Omental fat pad (tissue), 4 donors: ENCODE results near the gene TNNI3K. TPM values are rescaled to one million over a fixed set of nuclear protein-coding genes. Genes with fewer than 3 reads are reported as not detected.

Experiments used
- ATAC-seq: fragments of 150-250 bp; one replicate; pipeline ENCODE4 v1.9.1; 2016; ENCODE audit warnings: mild to moderate bottlenecking, moderate library complexity; ENCODE audit not compliant: low FRiP score
- DNase-seq: peaks from one replicate; pipeline ENCODE4 v3.0.0-alpha.2; 2019; ENCODE audit warnings: low spot score
- CTCF ChIP-seq, 3 donors: fragments of 450-650 bp; IDR thresholded peaks; one replicate each; pipeline ENCODE4 v1.5.1; 2016 to 2017; ENCODE audit warnings: antibody characterized with exemption in 3 of 3, mild to moderate bottlenecking in 3 of 3, moderate library complexity in 2 of 3
- total RNA-seq, 4 donors: library from RNA; depleted of rRNA; stranded (reverse); fragments of >200 nt; gene quantifications; one replicate each; pipeline ENCODE4 v1.1.0, GENCODE V29; 2016

TNNI3K gene
- total RNA-seq, 4 donors from 2014 or later: 1.4 to 3.6 TPM; not detected in 2

- no peak for ATAC-seq
- TF ChIP-seq CTCF (IDR thresholded peaks at IDR 0.05): no peak
Observed at GRCh38 chr1:74333244-74333643, 98.1 kb downstream of the TNNI3K start.

GRCh38 chr1:74334147-74334546 is 99.0 kb downstream of the TNNI3K start:
- DNase-seq: no peak
- TF ChIP-seq CTCF (IDR thresholded peaks at IDR 0.05): no peak
- ATAC-seq: no peak

More at GRCh38 chr1:74333244-74333643, 98.1 kb downstream of the TNNI3K start:
- DNase-seq: no peak

GRCh38 chr1:74340656-74341055 is 105.5 kb downstream of the TNNI3K start:
- DNase-seq: no peak
- no peak for ATAC-seq
- TF ChIP-seq CTCF (IDR thresholded peaks at IDR 0.05): no peak

GRCh38 chr1:74341702-74342339 is 106.6 kb downstream of the TNNI3K start:
- ATAC-seq: no peak
- no peak for TF ChIP-seq CTCF (IDR thresholded peaks at IDR 0.05)
- DNase-seq: no peak

GRCh38 chr1:74343216-74343615 is 108.0 kb downstream of the TNNI3K start:
- TF ChIP-seq CTCF (IDR thresholded peaks at IDR 0.05): no peak
- DNase-seq (no peak), ATAC-seq (no peak)

GRCh38 chr1:74344387-74344786 is 109.2 kb downstream of the TNNI3K start:
- DNase-seq: no peak
- no peak for ATAC-seq
- TF ChIP-seq CTCF (IDR thresholded peaks at IDR 0.05): no peak

GRCh38 chr1:74356493-74356892 is 121.3 kb downstream of the TNNI3K start:
- DNase-seq (no peak), ATAC-seq (no peak)
- TF ChIP-seq CTCF (IDR thresholded peaks at IDR 0.05): no peak
